Kidney tubule cell (primary cell): ENCODE data around the gene PLCL2.
A peak's percentile ranks its signal among the peaks of the same experiment; 100 is the strongest.

Experiments
- DNase-seq: peaks from one replicate; pipeline ENCODE4 v3.0.0-alpha.2; 2018; ENCODE audit warnings: low spot score

The PLCL2 gene

DNA sequence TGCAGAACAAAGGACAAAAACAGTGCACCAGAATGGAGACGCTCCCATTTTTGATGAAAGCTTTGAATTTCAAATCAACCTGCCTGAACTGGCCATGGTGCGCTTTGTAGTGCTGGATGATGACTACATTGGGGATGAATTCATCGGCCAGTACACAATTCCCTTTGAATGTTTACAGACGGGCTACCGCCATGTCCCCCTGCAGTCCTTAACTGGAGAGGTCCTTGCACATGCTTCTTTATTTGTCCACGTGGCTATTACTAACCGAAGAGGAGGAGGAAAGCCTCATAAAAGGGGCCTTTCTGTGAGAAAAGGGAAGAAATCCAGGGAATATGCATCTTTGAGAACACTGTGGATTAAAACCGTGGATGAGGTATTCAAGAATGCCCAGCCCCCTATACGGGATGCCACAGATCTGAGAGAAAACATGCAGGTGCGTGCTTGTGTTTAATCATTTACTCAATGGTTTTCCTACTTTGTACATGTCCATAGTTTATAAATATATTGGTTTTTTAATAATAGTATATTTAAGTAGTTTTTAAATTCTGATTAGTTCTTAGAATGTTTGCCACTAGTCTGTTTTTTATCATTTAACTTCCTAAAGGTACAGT lies 127.1 kb downstream of the PLCL2 start:
- DNase-seq = no peak

DNA sequence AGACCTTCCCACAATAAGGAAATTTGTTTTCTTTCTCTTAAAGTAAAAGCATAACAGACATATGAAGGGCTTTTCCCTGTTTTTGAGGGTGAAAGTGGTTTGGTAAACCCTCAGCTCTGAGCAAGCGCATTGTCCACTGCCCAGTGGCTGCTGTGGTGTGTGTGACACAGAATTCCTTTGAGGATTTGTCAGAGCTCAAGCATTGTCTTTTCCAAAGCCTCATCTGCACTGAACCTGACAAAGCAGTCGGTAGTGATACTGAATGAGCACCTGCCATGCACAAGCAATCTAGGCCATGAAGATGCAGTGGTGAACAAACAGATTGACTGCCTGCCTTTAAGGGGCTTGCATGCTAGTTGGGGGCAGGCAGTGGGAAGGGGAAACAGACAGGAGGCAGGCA lies 128.3 kb downstream of the PLCL2 start:
- DNase-seq = peak; percentile 79

DNA sequence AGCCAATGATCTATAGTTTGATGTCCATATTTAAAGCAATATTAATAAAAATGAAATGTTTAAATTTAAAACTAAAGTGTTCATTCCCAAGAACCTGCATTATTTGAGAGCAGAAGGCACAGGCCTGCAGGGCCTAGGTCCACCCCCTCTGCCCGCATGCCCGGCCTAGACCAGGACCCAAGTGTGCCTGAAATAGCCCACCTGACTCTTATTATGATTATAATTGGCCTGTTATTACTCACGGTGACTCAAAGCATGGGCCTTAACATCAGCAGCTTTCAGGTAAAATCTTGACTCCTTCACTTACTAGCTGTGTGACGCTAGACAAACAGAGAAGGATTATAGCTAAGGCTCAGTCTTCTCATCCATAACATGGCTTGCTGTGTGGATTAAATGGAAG lies 128.8 kb downstream of the PLCL2 start:
- DNase-seq = no peak

DNA sequence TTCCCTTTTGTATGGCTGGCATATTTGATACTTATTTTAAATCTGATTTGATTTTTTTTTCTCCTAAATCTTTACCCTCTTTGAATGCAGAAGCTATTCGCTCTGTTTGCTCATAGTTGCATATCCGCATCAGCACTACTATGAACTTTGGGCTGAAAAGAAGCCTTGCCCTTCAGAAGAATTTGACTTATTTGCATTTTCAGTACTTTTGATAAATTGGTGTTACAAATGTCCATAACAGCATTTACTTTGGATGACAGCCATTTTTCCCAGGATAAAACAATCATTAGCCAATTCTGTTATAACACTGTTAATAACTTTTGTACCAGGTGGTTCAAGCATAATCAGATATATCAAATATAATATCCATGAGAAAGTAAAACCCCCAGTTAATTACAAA lies 129.5 kb downstream of the PLCL2 start:
- no peak for DNase-seq

DNA sequence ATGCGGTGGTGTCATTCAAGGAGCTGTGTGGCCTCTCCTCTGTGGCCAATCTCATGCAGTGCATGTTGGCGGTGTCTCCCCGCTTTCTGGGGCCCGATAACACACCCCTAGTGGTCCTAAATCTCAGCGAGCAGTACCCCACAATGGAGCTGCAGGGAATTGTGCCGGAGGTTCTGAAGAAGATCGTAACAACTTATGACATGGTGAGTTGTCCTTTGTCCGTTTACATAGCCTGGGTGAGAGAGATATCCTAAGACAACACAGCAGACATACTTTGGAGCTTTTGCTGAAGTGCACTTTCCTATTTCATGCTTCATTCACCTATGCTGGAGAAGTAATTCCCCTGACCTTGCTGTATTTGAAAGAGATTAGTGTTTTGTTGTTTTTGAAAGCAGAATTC lies 130.0 kb downstream of the PLCL2 start:
- no peak for DNase-seq

DNA sequence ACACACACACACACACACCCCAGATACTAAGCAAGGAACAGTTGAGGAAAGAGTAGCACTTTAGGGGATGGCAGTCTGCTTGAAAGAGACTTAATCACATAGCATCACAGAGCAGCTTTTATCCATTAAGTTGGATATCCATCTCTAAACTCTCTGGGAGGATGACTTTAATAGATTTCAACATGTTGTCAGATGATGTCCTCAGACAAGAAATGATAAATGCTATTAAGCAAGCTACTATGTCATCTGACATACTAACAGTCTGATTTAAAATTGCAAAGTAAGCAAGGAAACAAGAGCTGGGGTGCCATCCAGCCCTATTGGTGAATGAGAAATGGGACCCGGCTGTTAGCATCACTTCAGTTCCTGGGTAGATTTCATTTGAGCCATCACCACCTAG lies 136.9 kb downstream of the PLCL2 start:
- no peak for DNase-seq

DNA sequence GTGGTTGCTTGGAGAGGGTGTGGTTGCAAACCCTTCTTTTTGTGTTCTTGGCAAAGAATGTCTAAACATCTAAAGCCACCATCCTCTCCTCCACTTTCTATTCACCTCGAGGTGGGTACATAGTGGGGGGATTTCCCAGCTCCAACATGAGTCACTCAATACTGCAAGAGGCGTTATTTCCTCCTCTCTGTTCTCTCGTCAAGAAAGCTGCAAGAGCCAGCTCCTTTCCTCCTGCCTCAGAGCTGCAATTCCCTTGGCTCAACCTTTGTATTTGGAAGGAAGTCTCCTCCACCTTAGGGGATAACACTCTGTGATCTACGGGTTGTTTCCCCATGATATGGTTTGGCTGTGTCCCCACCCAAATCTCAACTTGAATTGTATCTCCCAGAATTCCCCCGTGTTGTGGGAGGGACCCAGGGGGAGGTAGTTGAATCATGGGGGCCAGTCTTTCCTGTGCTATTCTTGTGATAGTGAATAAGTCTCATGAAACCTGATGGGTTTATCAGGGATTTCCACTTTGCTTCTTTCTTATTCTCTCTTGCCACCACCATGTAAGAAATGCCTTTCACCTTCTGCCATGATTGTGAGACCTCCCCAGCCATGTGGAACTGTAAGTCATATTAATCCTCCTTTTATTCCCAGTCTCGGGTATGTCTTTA lies 138.4 kb downstream of the PLCL2 start:
- peak; percentile 72 for DNase-seq

DNA sequence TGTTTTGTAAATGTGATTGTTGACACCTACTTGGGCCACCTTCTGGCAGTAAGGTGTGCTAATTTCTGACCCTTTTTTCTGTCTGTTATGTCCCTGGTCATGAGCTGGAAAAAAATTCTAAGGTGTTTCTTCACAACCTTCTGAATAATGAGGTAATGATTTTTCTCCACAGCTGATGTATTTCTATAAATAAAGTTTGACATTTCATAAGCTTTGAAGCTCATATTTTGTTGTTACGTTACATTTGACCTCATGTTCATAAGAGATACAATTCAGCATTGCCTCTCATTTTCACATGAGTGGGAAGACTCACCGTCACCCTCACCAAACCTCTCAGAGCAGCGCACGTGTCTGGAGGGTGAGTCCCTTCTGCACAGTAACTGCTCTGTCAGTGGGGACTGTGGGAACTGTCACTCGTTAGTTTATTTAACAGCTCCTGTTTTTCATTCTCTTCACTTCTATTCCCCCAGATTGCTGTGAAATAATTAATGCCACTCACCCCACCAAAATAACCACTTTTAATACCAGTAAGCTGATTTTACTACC lies 140.9 kb downstream of the PLCL2 start:
- DNase-seq = no peak

DNA sequence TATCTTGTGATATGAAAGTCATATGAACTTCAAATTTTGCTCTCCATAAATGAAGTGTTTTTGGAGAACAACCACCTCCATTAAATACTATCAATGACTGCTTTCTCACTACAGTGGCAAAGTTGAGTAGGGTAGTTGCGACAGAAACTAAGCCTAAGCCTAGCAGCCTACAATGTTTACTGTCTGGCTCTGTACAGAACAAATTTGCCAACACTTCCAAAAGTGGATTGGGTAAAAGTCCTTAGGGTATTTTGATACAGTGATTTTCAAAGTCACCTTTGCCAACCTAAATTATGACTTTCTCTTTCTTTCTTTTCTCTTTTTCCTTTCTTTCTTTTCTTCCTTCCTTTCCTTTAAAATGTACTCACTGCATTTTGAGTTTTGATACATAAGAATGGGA lies 142.6 kb downstream of the PLCL2 start:
- DNase-seq = no peak

DNA sequence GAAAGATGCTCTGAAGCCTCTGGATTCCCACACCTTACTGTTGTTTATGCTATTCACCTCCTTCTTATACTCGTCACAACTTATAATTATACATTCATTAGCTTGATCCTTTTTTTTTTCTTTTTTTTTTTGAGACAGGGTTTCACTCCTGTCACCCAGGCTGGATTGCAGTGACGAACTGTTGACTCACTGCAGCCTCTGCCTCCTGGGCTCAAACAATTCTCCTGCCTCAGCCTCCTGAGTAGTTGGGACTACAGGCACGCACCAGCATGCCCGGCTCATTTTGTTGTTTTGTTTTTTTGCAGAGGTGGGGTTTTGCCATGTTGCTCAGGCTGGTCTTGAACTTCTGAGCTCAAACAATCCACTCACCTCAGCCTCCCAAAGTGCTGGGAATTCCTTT lies 143.6 kb downstream of the PLCL2 start:
- no peak for DNase-seq

DNA sequence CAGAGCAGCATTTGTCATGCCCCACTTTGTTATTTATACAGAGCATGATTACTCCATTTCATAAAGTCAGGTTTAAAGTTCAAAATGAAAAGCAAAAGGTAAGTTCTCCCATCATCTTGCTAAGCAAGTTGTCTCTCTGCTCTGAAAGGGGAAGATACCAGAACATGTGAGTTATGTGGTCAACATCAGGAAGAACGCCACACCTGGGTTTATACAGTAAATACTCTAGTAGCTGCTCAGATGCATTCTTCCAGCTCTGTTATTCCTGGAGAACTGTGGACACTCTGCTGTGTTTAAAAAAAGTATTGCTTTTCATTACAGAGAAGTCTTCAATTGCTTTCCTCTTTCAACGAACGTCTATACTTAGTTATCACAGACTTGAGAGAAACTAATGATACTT lies 145.7 kb downstream of the PLCL2 start:
- DNase-seq = no peak

DNA sequence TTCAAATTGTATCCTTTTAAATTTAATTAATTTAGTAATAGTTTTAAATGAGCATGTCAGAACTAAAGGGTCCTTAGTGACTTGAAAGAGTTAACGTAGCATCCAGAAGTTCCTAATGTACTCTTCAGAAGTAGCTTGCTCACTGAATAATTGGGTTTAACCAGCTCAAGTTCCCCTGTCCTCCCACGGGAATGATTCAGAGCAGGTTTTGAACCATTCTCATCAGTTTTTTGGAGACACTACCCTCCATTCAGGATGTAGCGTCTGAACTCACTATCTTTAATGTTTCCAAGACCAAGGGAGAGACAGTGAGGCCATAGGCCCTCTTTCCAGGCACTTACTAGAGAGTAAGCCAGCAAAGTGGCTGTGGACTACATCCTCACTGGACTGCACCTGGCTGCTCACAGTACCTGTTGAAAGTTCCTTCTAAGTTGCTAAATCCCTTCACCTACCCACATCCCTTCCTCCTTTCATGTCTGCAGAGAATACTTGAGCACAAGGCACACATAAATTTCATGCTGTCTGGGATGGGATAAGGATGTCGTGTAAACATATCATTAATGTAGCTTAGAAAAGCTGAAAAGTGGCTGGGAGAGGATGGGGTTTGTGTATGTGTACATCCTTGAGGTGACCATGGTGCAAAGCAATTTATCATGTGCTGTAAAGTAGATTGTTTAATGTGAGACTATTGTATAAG lies 146.3 kb downstream of the PLCL2 start:
- no peak for DNase-seq

DNA sequence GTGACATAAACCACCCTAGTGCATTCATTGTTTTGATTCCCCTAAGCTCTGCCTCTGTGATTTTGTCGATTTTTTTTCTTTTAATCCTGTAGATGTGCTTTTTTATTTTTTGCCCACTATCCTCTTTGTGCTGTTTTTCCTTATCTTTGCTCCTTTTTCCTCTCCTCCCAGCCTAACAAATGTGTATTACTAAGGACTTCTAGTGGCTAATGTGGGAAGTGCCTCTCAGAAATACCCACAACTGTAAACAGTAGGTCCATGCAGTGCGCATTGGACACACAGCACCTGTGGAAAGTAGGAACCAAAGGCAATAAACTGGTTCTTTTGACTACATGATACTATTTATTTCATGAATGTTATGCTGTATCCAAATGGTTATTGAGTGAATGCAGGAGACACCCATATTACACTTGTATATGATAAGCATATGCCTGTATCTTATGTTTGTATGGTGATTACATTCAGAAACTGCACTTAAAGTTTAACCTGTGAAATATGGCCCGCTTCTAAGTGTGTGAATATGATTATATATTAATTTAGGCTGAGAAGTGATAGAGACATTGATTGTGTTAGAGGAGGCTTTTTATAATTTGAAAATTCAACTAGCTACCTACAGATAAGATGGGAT lies 147.8 kb downstream of the PLCL2 start:
- DNase-seq = peak; percentile 42

DNA sequence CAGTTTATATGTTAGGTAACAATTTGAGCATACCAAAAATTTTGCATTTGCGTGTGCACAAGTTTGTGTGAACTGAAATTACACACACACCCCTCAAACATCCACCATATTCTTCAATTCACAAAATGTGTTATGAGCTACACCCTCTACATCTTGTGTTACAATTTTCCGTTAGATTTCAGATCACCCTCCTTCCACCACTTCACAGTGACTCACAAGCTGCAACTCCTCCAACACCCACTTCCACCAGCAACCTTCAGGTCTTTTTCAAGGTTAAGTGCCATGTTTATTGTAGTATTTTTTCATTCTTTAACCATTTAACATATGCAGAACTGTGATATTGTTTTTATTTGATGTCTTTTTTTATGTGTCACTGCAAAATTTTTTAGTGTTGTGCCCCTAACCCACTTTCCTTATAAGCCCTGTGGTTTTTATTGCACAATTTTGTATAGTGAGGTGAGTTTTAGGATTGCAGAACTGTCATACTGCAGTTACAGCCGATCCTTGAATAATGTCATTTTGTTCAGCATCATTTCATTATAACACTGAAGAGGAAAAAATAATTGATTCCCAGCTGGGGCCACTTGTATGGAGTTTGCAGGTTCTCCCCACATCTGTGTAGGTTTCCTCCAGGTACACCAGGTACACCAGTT lies 148.9 kb downstream of the PLCL2 start:
- no peak for DNase-seq

DNA sequence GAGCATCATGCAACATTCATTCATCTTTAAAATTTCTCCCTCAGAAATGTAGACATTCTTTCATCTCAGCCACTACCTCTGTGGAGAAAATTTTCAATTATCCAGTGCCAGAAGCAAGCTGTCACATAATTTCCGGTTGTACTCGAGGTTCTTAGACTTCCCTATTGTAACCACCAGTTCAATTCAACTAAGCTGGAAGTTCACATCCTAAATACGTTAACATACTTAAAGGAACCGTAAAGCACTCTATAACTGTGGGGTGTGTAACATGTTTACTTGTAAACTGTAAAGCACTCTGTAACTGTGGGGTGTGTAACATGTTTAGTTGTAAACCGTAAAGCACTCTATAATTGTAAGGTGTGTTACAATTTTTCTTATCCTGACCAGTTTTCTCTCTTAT lies 150.3 kb downstream of the PLCL2 start:
- DNase-seq = no peak

DNA sequence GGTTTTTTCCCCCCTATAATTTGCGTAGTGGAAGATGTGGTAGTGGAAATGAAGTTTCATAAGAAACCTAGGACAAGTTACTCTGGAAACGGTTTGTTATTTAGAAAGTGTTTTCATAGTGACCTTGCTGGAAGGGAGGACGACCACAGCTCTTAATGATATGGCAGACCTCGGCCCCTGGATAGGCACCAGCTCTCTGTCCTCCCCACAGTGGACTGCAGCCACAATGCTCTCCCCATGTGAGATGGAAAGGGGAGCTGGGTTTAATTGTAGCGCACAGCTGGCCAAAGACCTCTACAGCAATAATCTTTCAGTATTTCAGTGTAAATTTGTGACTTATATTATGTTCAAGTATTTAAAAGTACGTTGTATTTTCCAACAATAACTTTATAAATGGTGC lies 151.2 kb downstream of the PLCL2 start:
- no peak for DNase-seq

DNA sequence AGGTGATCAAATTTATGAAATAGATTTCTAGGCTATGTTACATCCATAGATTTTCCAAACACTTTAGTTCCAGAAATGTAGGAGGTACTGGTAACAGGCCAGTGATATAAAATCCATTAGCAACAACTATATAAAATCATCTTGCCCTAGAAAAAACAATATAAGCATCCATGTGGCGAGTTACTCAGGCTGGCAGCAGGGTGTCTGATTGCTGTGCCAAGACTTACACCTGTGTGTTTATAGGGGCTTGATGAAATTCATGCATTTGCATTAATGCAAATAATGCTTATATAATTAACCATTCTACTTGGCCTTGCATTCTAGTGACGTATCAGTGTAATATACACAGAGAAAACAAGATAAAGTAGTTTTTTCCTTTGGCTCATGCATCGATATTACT lies 153.4 kb downstream of the PLCL2 start:
- no peak for DNase-seq

DNA sequence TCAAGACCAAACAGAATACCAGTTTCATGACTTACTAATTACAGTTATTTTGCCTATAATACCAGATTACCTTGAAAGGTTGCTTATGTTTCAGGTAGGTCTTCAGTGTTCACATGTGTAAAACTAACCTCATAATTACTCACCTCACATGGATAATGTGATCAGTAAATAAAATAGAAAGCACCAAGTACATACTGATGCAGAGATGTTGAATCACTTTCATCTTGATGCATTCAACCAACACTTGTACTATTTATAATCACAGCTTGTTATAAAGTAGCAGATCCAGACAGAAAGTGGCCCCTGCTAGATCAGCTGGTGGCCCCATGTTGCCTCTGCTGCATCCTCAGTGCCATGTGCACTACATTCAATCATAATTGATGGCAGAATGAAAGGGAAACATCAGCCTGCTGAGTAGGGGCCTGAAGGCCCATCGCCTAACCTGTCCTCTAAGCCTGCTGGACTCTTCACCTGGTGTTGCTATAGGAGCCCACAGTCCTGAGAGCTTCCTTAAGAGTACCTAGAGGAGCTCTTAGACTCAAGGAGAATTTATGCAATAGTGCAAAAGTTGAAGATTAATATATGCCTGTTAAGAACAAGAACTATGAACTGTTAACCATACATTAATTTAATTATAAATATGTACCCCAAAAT lies 154.3 kb downstream of the PLCL2 start:
- DNase-seq = peak; percentile 14

DNA sequence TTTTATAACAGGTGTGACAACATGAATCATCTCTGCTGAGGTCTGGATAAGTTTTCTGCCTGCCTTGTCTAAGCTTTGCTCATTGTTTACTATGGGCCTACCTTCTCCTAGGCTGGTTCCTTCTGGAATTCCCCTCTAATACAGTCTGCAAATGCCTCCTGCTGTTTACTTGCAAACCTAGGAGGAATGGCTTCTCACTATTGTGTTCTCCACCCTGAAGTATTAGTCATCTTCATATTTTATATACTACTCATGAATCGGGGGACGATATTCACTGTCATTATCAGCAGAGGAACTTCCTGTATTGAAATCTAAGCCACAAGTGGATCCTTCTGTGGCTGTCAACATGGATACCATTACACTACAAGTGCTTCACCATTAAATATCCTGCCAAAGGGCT lies 154.8 kb downstream of the PLCL2 start:
- peak; percentile 98 for DNase-seq

DNA sequence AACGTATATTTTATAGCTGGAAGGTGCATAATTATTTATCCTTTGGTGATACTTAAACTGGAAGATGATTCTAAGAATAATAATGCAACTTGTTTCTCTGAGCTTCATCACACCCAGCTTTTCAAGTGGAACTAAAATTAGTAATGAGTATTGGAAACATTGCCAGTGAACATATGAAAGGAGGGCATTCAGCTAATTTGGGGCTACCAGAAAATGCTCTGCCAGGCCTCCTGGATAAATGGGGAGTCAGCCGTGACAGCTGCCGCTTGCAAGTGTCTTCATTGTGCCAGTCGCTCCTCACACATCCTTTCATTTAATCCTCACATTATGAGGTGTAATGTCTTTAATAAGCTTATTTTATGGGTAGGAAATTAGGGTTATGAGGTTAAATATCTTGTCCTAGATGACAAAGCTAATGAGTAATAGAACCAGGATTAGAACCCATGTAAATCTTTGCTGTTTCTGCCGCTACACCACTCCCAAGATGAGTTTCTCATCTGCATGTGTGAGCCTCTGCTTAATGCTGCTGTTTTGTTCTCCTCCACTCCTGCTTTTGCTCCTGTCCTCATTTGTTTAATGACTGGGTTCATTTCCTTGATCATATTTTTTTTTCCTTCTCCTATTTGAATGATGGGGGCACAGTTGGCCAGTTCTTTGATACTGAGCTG lies 155.7 kb downstream of the PLCL2 start:
- DNase-seq = no peak

DNA sequence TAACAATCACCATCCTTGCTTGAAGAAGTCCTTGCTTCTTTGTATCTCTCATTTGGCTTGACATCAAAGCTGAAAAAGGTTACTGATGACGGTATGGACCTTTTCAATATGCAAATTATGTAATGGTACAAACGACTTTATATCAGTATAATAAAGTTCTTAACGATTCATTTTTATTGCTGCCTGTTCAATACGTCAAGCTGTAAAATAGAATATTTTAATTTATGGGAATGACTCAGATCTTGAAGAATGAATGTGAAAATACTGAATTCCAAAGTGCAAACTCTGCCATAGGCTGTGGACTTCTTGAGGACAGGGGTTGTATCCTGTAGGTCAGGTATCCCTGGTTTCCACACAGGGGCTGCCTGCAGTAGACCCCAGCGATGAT lies 156.2 kb downstream of the PLCL2 start:
- DNase-seq = no peak
